Body of pancreas (tissue), 4 donors: ENCODE measurements around the gene ELL.

Experiments used
- POLR2A ChIP-seq, 3 donors: fragments of 450-650 bp; IDR thresholded peaks; one replicate each; pipeline ENCODE4 v1.6.1; 2016; ENCODE audit warnings: antibody characterized with exemption in 3 of 3, mild to moderate bottlenecking in 2 of 3
- TF ChIP-seq, protein P1 (sequence below), 7 experiments: fragments of 450-650 bp in 4 of 7; fragments of 200-600 bp in 3 of 7; sonication (generic) in 3 of 7; IDR thresholded peaks; one replicate each; pipeline ENCODE4 v1.5.1; 2016 to 2019; ENCODE audit warnings: antibody characterized with exemption in 7 of 7

GRCh38 chr19:18503971-18504885 lies 17.6 kb downstream of the ELL start:
- TF ChIP-seq POLR2A (IDR thresholded peaks at IDR 0.05), result no peak
- TF ChIP-seq, protein P1, sequence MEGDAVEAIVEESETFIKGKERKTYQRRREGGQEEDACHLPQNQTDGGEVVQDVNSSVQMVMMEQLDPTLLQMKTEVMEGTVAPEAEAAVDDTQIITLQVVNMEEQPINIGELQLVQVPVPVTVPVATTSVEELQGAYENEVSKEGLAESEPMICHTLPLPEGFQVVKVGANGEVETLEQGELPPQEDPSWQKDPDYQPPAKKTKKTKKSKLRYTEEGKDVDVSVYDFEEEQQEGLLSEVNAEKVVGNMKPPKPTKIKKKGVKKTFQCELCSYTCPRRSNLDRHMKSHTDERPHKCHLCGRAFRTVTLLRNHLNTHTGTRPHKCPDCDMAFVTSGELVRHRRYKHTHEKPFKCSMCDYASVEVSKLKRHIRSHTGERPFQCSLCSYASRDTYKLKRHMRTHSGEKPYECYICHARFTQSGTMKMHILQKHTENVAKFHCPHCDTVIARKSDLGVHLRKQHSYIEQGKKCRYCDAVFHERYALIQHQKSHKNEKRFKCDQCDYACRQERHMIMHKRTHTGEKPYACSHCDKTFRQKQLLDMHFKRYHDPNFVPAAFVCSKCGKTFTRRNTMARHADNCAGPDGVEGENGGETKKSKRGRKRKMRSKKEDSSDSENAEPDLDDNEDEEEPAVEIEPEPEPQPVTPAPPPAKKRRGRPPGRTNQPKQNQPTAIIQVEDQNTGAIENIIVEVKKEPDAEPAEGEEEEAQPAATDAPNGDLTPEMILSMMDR (IDR thresholded peaks at IDR 0.05), result no peak
